22Rv1 (cell line): ENCODE results near the gene CCND2.

Source experiments
- H3K27ac ChIP-seq: fragments of 450-650 bp; 2 replicates; pipeline ENCODE4 v1.5.1; 2017
- ZFX ChIP-seq: fragments of 450-650 bp; IDR thresholded peaks from 2 replicates; pipeline ENCODE4 v1.6.1; 2017; ENCODE audit warnings: antibody characterized with exemption, borderline replicate concordance
- TF ChIP-seq, protein P1 (sequence below): fragments of 450-650 bp; IDR thresholded peaks from 2 replicates; pipeline ENCODE4 v1.5.1; 2017; ENCODE audit warnings: mild to moderate bottlenecking

Gene CCND2

DNA sequence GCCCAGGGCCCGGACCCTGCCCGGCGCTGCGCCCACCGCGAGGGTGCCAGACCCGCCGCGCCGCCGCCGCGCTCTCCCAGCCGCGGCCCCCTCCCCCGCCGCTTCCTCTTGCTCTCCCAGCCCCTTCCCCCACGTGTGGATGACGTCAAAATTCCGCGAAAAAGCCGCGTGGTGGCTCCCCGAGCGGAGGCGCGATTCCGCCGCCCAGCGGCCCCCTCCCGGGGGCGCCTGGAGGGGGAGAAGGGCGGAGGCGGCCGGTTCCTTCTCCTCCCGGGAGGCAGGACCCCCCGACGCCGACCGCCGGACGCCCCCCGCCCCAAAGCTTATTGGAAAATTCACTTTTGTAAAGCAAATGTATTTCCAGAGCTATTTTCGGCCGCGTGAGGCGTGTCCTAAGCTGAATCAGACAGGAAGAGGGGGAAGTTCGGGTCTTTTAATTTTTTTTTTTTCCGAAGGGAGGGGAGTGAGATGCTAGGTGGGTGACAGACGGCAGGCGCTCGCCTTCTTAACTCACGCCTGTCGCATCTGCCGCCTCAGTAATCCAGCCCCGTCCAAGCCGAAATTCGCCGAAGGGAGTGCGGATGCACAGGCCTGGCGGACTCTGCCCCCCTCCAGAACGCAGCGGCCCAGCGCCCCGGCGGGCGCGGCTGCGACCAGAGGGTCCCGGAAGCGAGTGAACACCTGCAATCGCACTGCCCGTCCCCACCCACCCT is 4.1 kb upstream of the CCND2 start:
- no peak overlapping the region for H3K27ac ChIP-seq
- TF ChIP-seq, protein P1, sequence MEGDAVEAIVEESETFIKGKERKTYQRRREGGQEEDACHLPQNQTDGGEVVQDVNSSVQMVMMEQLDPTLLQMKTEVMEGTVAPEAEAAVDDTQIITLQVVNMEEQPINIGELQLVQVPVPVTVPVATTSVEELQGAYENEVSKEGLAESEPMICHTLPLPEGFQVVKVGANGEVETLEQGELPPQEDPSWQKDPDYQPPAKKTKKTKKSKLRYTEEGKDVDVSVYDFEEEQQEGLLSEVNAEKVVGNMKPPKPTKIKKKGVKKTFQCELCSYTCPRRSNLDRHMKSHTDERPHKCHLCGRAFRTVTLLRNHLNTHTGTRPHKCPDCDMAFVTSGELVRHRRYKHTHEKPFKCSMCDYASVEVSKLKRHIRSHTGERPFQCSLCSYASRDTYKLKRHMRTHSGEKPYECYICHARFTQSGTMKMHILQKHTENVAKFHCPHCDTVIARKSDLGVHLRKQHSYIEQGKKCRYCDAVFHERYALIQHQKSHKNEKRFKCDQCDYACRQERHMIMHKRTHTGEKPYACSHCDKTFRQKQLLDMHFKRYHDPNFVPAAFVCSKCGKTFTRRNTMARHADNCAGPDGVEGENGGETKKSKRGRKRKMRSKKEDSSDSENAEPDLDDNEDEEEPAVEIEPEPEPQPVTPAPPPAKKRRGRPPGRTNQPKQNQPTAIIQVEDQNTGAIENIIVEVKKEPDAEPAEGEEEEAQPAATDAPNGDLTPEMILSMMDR: no peak
- no peak for TF ChIP-seq ZFX

DNA sequence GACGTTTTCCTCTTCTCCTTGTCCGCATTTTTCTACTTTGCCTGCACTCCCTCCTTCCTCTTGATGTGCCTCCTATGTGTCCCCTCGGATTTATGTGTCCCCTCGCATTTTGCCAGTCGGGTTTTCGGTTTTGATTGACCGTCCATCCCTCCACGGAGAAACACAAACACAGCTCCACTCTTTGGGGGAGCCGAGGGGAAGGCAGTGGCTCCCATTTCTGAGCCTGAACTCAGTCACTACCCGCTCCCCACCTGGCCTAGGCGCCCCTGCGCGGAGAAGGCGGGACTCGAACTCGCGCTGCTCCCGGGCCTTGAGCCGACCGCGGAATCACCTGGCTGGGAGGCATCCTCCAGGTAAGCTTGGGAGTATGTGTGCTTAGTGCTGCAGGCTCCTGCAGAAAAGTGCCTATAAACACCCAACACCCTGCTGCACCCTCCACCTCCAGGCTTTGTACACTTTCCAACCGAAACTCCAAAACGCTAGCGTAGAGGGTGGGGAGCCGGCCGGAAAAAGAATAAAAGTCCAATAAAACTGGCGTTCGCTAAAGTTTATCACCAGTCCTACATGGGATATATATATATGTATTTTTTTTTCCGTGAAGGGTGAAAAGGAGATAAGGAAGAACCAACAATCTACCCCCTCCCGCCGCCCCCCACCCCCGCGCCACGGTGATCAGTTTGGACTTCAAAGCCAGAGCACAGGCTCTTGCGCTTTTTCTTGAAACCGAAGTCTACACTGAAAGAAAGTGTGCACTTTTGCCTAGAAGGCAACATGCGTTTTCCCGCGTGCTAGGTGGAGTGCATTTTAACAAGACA is 3.3 kb upstream of the CCND2 start:
- no peak for TF ChIP-seq ZFX
- TF ChIP-seq, protein P1: no peak
- no peak overlapping the region for H3K27ac ChIP-seq

DNA sequence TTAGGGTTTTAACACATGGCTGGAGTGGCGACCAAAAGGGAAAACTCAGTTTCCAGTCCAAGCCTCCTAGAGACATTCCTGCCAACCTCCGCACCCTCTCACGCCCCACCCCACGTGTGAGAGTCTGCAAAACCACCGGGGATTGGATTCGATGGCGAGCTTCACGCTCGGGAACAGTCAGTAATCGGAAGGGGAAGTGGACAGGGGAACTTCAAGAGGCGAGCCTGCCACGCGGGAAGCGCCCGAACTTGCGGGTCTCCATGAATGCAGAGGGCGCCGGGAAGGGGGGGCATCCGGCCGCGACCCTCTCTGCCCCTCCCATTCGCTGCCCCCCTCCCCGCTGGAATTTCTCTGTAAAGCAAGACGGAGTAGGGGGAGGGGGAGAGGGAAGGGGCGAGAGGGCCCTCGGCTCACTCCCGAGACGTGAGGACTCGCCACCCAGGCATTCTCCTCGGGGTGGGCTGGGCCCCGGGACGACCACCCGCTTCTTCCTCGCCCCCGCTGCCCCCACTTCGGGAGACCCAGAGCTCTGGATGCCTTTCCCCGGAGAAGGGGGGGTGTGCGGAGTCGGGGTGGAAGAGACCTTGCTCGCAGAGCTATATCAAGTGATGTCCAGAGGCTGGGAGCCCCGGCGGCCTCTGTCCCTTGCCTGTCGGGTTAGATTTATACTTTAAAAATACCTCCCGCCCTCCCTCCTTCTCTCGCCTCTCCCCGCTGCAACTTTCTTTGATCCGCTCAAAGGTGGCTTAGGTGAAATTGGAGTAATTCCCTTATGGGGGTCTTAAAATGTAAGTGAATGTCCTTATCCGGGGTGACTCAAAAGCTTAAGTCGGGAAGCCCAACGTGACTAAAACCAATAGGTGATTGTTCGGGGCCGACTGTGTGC is 2.5 kb upstream of the CCND2 start:
- TF ChIP-seq, protein P1: no peak
- TF ChIP-seq ZFX: no peak
- no peak overlapping the region for H3K27ac ChIP-seq

DNA sequence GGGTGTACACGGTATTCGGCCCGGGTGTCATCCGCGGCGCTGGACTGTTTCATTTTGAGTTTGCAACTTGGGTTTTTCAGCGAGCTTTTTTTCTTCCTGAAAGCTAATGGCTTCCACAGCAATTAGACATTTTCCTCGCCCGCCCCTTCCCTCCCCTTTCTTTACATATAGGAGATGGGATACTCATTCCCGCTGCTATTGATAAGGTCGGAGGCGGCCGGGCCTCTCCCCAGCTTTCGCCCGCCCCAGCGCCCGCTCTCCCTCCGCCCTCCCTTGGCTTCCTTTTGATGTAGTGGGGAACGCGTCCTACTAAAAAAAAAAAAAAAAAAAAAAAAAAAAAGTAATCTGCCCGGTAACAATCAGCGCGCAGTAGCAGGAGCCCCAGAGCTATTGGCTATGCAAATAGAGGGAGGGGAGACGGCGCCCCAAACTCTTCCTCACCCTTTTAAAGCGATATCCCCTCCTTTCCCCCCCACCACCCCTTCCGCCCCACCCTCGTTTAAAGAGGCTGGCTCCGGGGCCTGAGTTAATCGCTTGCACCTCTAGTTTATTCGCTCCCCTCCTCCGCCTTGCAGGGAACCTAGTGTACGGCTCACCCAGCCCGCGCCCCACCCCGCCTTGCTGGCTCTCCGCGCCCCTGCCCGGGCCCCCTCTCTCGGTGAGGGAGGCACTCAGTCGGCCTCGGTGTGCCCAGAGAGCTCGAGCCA is 1.7 kb upstream of the CCND2 start:
- no peak overlapping the region for H3K27ac ChIP-seq
- TF ChIP-seq ZFX: no peak
- TF ChIP-seq, protein P1: no peak

DNA sequence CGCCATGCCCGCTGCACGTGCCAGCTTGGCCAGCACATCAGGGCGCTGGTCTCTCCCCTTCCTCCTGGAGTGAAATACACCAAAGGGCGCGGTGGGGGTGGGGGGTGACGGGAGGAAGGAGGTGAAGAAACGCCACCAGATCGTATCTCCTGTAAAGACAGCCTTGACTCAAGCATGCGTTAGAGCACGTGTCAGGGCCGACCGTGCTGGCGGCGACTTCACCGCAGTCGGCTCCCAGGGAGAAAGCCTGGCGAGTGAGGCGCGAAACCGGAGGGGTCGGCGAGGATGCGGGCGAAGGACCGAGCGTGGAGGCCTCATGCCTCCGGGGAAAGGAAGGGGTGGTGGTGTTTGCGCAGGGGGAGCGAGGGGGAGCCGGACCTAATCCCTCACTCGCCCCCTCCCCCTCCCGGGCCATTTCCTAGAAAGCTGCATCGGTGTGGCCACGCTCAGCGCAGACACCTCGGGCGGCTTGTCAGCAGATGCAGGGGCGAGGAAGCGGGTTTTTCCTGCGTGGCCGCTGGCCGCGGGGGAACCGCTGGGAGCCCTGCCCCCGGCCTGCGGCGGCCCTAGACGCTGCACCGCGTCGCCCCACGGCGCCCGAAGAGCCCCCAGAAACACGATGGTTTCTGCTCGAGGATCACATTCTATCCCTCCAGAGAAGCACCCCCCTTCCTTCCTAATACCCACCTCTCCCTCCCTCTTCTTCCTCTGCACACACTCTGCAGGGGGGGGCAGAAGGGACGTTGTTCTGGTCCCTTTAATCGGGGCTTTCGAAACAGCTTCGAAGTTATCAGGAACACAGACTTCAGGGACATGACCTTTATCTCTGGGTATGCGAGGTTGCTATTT is 914 bp upstream of the CCND2 start:
- no peak overlapping the region for H3K27ac ChIP-seq
- TF ChIP-seq, protein P1: no peak
- TF ChIP-seq ZFX: no peak

DNA sequence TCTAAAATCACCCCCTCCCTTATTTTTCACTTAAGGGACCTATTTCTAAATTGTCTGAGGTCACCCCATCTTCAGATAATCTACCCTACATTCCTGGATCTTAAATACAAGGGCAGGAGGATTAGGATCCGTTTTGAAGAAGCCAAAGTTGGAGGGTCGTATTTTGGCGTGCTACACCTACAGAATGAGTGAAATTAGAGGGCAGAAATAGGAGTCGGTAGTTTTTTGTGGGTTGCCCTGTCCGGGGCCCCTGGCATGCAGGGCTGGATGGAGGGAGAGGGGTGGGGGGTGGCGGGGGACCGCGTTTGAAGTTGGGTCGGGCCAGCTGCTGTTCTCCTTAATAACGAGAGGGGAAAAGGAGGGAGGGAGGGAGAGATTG is 300 bp upstream of the CCND2 start:
- no peak overlapping the region for H3K27ac ChIP-seq
- TF ChIP-seq, protein P1: no peak
- TF ChIP-seq ZFX: no peak
